ENCODE measurements around the gene SMCR8. TPM values are rescaled to one million over a fixed set of nuclear protein-coding genes. Genes with fewer than 3 reads are reported as not detected.
A peak's percentile ranks its signal among the peaks of the same experiment; 100 is the strongest.

Gene SMCR8
- total RNA-seq, 1 donor from 2014 or later, result 12.3 TPM

- Histone ChIP-seq H3K27me3 (ENCODE audit: low read depth) (no peaks in the 10 kb centered on the region), H3K4me1 (peaks cover 65% of the 10 kb centered on the region), H3K4me3 (peak overlapping the region; percentile 36), H3K9me3 (replicated peaks) (no peaks in the 10 kb centered on the region), H3K27ac (replicated peaks) (no peak overlapping the region), H3K36me3 (peaks cover 46% of the 10 kb centered on the region)
- DNase-seq, result no peak
- peak; percentile 58 for TF ChIP-seq CTCF (IDR thresholded peaks at IDR 0.05; ENCODE audit: borderline replicate concordance)
- intact Hi-C loops (cut with micrococcal nuclease), result no loop called here
Measured at GRCh38 chr17:18319604-18320256, 4.6 kb downstream of the SMCR8 start.

- Histone ChIP-seq H3K27ac (replicated peaks) (no peak overlapping the region), H3K36me3 (peaks cover 52% of the 10 kb centered on the region), H3K9me3 (replicated peaks) (no peaks in the 10 kb centered on the region), H3K27me3 (ENCODE audit: low read depth) (no peaks in the 10 kb centered on the region), H3K4me3 (peak overlapping the region; percentile 31), H3K4me1 (peaks cover 63% of the 10 kb centered on the region)
- no peak for TF ChIP-seq CTCF (IDR thresholded peaks at IDR 0.05; ENCODE audit: borderline replicate concordance)
- intact Hi-C loops (cut with micrococcal nuclease), result no loop called here
- no peak for DNase-seq
Measured at GRCh38 chr17:18320301-18320700, 5.2 kb downstream of the SMCR8 start.

GRCh38 chr17:18321309-18321708 is 6.2 kb downstream of the SMCR8 start:
- no peaks in the 10 kb centered on the region for H3K9me3 ChIP-seq (replicated peaks)
- TF ChIP-seq CTCF (IDR thresholded peaks at IDR 0.05; ENCODE audit: borderline replicate concordance), result peak; percentile 30
- intact Hi-C loops (cut with micrococcal nuclease), result no loop called here
- no peak for DNase-seq
- H3K27ac ChIP-seq (replicated peaks), result no peak overlapping the region
- no peaks in the 10 kb centered on the region for H3K27me3 ChIP-seq (ENCODE audit: low read depth)
- H3K4me3 ChIP-seq, result no peak overlapping the region
- peaks cover 61% of the 10 kb centered on the region for H3K36me3 ChIP-seq
- peaks cover 53% of the 10 kb centered on the region for H3K4me1 ChIP-seq

- Histone ChIP-seq H3K27ac (replicated peaks) (no peak overlapping the region), H3K4me3 (no peak overlapping the region), H3K4me1 (peaks cover 41% of the 10 kb centered on the region), H3K9me3 (replicated peaks) (no peaks in the 10 kb centered on the region), H3K27me3 (ENCODE audit: low read depth) (no peaks in the 10 kb centered on the region), H3K36me3 (peaks cover 62% of the 10 kb centered on the region)
- DNase-seq, result no peak
- TF ChIP-seq CTCF (IDR thresholded peaks at IDR 0.05; ENCODE audit: borderline replicate concordance), result no peak
- intact Hi-C loops (cut with micrococcal nuclease), result no loop called here
Measured at GRCh38 chr17:18322522-18322921, 7.4 kb downstream of the SMCR8 start.

GRCh38 chr17:18323007-18323406 is 7.9 kb downstream of the SMCR8 start:
- intact Hi-C loops (cut with micrococcal nuclease), result no loop called here
- Histone ChIP-seq H3K27me3 (ENCODE audit: low read depth) (no peaks in the 10 kb centered on the region), H3K4me3 (no peak overlapping the region), H3K9me3 (replicated peaks) (no peaks in the 10 kb centered on the region), H3K36me3 (peaks cover 62% of the 10 kb centered on the region), H3K27ac (replicated peaks) (no peak overlapping the region), H3K4me1 (peaks cover 36% of the 10 kb centered on the region)
- TF ChIP-seq CTCF (IDR thresholded peaks at IDR 0.05; ENCODE audit: borderline replicate concordance), result no peak
- DNase-seq, result no peak
